NCI-H2227 (cell line): ENCODE measurements around the gene MIXL1.

Source experiments
- DNase-seq: peaks from one replicate; lab custom pipeline; 2025; ENCODE audit not compliant: unreplicated experiment; lab: John Stamatoyannopoulos, UW

Gene MIXL1

GRCh38 chr1:226276077-226276682 is 52.7 kb downstream of the MIXL1 start:
- no peak for DNase-seq
